HepG2 (cell line): Measurements from ENCODE around the gene TRAK1. TPM values are rescaled to one million over a fixed set of nuclear protein-coding genes. Genes with fewer than 3 reads are reported as not detected.

ENCODE experiments used
- ATM ChIP-seq: fragments of 450-650 bp; IDR thresholded peaks from 2 replicates; pipeline ENCODE4 v1.7.1; 2017; ENCODE audit warnings: mild to moderate bottlenecking, borderline replicate concordance
- FLYWCH1 ChIP-seq: sonication (generic); formaldehyde crosslinking; IDR thresholded peaks from 2 replicates; pipeline ENCODE4 v1.8.1; 2023; ENCODE audit warnings: mild to moderate bottlenecking, missing genetic modification reagents
- HNRNPUL1 ChIP-seq: fragments of 200-400 bp; formaldehyde crosslinking; IDR thresholded peaks from 2 replicates; pipeline ENCODE4 v1.6.1; 2017; ENCODE audit warnings: low read depth, mild to moderate bottlenecking, low read length, moderate library complexity
- KAT2B ChIP-seq: fragments of 150-350 bp; IDR thresholded peaks from 2 replicates; pipeline ENCODE4 v1.6.1; 2014; ENCODE audit warnings: low read depth, low read length, borderline replicate concordance
- NR2C2 ChIP-seq: sonication (generic); formaldehyde crosslinking; IDR thresholded peaks from 2 replicates; pipeline ENCODE4 v1.4.0; 2020; ENCODE audit warnings: missing genetic modification reagents, mild to moderate bottlenecking, moderate library complexity, borderline replicate concordance
- REL ChIP-seq: sonication (generic); formaldehyde crosslinking; conservative IDR thresholded peaks from 2 replicates; pipeline ENCODE4 v1.8.0; 2022; ENCODE audit warnings: mild to moderate bottlenecking, missing genetic modification reagents, moderate library complexity
- RFXANK ChIP-seq: IDR thresholded peaks from 2 replicates; pipeline ENCODE4 v1.6.1; 2016
- ZNF564 ChIP-seq: sonication (generic); formaldehyde crosslinking; IDR thresholded peaks from 2 replicates; pipeline ENCODE4 v1.8.1; 2023; ENCODE audit warnings: mild to moderate bottlenecking, missing genetic modification reagents
- polyA plus RNA-seq, 8 experiments: library from polyadenylated mRNA; depleted of rRNA in 3 of 8; stranded (reverse) in 7 of 8; unstranded in 1 of 8; fragments of >200 nt; fragmentation: Illumina TruSeq in 4 of 8; extraction: Trizol in 4 of 8; gene quantifications; 2 replicates each; pipeline versions ENCODE4 v1.2.1 to v1.2.3, GENCODE V29; 2011 to 2016; ENCODE audit warnings: low read depth in 4 of 8, missing spikeins in 1 of 8, mixed read lengths in 1 of 8; ENCODE audit not compliant: insufficient read depth in 1 of 8
- total RNA-seq, 5 experiments: library from RNA; depleted of rRNA; stranded (reverse); fragments of >200 nt; fragmentation: Illumina TruSeq; extraction: Trizol; gene quantifications; 2 replicates each; pipeline ENCODE4 v1.2.3, GENCODE V29; 2016; ENCODE audit warnings: low read depth in 1 of 5
- TF ChIP-seq, protein P1 (sequence below): sonication (generic); formaldehyde crosslinking; IDR thresholded peaks from 2 replicates; pipeline ENCODE4 v1.4.0; 2020; ENCODE audit warnings: missing genetic modification reagents, borderline replicate concordance
- TF ChIP-seq, protein P2 (sequence below): sonication (generic); formaldehyde crosslinking; IDR thresholded peaks from 2 replicates; pipeline ENCODE4 v1.5.1; 2020; ENCODE audit warnings: mild to moderate bottlenecking, missing genetic modification reagents, borderline replicate concordance
- TF ChIP-seq, protein P3 (sequence below): IDR thresholded peaks from 2 replicates; pipeline ENCODE4 v1.6.1; 2012; ENCODE audit warnings: low read depth, low read length, improper control_type of control experiment
- TF ChIP-seq, protein P4 (sequence below): sonication (generic); formaldehyde crosslinking; IDR thresholded peaks from 2 replicates; pipeline ENCODE4 v1.4.0; 2020; ENCODE audit warnings: mild to moderate bottlenecking, missing genetic modification reagents

Gene TRAK1
- total and polyA plus RNA-seq, 2 of the 13 experiments (the other 11 are each of a cell fraction or from before 2014, with no cell fraction given): 20.5 to 46.6 TPM

DNA sequence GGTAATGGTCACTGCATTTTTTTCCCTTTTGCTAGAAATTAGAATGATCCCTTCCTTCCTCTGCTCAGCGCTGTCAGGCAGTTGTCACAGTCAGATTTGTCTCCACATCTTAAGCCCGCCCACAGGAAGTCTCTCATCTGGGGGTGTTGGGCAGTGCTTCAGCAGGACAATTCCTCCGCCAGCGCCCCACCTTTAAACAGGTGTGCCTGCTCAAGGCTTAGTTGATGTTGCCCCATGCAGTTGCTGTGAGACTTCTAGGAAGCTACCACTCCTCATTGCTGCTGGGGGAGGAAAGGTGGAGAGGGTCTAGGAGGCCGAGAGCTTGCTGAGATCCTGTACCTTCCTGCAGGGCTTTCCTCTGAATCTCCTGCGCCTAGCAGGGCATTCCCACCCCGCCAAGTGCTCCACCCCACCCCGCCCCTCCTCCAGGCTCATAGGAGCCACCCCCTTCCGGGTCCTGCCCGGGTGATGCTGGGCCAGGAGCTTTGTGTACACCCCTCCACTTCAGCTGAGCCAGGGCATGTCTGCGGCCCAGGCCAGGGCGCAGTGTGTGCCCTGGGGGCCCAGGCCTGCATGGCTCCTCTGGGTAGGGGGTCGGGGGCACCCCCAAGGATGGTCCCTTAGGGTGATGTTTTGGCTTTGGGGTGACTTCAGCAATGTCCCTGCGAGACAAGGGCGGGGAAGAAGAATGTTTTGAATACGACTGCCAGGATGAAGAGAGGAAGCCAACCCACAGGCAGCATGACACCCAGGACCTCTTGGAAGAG lies 68.7 kb downstream of the TRAK1 start (continued):
- TF ChIP-seq RFXANK (CRISPR knock-in tag) (no peak; the same call in 1 of the 2 replicates), REL (CRISPR knock-in tag) (no peak), HNRNPUL1 (no peak), NR2C2 (no peak), KAT2B (no peak), ZNF564 (CRISPR knock-in tag) (0 out of 2 replicates have a peak, but pooled peaks have one; percentile 49), FLYWCH1 (no peak), ATM (no peak)
- TF ChIP-seq, protein P1, sequence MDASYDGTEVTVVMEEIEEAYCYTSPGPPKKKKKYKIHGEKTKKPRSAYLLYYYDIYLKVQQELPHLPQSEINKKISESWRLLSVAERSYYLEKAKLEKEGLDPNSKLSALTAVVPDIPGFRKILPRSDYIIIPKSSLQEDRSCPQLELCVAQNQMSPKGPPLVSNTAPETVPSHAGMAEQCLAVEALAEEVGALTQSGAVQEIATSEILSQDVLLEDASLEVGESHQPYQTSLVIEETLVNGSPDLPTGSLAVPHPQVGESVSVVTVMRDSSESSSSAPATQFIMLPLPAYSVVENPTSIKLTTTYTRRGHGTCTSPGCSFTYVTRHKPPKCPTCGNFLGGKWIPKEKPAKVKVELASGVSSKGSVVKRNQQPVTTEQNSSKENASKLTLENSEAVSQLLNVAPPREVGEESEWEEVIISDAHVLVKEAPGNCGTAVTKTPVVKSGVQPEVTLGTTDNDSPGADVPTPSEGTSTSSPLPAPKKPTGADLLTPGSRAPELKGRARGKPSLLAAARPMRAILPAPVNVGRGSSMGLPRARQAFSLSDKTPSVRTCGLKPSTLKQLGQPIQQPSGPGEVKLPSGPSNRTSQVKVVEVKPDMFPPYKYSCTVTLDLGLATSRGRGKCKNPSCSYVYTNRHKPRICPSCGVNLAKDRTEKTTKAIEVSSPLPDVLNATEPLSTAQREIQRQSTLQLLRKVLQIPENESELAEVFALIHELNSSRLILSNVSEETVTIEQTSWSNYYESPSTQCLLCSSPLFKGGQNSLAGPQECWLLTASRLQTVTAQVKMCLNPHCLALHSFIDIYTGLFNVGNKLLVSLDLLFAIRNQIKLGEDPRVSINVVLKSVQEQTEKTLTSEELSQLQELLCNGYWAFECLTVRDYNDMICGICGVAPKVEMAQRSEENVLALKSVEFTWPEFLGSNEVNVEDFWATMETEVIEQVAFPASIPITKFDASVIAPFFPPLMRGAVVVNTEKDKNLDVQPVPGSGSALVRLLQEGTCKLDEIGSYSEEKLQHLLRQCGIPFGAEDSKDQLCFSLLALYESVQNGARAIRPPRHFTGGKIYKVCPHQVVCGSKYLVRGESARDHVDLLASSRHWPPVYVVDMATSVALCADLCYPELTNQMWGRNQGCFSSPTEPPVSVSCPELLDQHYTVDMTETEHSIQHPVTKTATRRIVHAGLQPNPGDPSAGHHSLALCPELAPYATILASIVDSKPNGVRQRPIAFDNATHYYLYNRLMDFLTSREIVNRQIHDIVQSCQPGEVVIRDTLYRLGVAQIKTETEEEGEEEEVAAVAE (CRISPR knock-in tag): no peak
- TF ChIP-seq, protein P2, sequence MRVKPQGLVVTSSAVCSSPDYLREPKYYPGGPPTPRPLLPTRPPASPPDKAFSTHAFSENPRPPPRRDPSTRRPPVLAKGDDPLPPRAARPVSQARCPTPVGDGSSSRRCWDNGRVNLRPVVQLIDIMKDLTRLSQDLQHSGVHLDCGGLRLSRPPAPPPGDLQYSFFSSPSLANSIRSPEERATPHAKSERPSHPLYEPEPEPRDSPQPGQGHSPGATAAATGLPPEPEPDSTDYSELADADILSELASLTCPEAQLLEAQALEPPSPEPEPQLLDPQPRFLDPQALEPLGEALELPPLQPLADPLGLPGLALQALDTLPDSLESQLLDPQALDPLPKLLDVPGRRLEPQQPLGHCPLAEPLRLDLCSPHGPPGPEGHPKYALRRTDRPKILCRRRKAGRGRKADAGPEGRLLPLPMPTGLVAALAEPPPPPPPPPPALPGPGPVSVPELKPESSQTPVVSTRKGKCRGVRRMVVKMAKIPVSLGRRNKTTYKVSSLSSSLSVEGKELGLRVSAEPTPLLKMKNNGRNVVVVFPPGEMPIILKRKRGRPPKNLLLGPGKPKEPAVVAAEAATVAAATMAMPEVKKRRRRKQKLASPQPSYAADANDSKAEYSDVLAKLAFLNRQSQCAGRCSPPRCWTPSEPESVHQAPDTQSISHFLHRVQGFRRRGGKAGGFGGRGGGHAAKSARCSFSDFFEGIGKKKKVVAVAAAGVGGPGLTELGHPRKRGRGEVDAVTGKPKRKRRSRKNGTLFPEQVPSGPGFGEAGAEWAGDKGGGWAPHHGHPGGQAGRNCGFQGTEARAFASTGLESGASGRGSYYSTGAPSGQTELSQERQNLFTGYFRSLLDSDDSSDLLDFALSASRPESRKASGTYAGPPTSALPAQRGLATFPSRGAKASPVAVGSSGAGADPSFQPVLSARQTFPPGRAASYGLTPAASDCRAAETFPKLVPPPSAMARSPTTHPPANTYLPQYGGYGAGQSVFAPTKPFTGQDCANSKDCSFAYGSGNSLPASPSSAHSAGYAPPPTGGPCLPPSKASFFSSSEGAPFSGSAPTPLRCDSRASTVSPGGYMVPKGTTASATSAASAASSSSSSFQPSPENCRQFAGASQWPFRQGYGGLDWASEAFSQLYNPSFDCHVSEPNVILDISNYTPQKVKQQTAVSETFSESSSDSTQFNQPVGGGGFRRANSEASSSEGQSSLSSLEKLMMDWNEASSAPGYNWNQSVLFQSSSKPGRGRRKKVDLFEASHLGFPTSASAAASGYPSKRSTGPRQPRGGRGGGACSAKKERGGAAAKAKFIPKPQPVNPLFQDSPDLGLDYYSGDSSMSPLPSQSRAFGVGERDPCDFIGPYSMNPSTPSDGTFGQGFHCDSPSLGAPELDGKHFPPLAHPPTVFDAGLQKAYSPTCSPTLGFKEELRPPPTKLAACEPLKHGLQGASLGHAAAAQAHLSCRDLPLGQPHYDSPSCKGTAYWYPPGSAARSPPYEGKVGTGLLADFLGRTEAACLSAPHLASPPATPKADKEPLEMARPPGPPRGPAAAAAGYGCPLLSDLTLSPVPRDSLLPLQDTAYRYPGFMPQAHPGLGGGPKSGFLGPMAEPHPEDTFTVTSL: no peak
- TF ChIP-seq, protein P3, sequence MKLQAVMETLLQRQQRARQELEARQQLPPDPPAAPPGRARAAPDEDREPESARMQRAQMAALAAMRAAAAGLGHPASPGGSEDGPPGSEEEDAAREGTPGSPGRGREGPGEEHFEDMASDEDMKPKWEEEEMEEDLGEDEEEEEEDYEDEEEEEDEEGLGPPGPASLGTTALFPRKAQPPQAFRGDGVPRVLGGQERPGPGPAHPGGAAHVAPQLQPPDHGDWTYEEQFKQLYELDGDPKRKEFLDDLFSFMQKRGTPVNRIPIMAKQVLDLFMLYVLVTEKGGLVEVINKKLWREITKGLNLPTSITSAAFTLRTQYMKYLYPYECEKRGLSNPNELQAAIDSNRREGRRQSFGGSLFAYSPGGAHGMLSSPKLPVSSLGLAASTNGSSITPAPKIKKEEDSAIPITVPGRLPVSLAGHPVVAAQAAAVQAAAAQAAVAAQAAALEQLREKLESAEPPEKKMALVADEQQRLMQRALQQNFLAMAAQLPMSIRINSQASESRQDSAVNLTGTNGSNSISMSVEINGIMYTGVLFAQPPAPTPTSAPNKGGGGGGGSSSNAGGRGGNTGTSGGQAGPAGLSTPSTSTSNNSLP: no peak
- TF ChIP-seq, protein P4, sequence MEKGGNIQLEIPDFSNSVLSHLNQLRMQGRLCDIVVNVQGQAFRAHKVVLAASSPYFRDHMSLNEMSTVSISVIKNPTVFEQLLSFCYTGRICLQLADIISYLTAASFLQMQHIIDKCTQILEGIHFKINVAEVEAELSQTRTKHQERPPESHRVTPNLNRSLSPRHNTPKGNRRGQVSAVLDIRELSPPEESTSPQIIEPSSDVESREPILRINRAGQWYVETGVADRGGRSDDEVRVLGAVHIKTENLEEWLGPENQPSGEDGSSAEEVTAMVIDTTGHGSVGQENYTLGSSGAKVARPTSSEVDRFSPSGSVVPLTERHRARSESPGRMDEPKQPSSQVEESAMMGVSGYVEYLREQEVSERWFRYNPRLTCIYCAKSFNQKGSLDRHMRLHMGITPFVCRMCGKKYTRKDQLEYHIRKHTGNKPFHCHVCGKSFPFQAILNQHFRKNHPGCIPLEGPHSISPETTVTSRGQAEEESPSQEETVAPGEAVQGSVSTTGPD (CRISPR knock-in tag): no peak
